Measurements from ENCODE around the gene ASPHD2.

ASPHD2 gene

GRCh38 chr22:26414347-26414746 lies 14.7 kb upstream of the ASPHD2 start:
- Histone ChIP-seq H3K4me2 (ENCODE audit: low read length) (peak overlapping the region; percentile 32), H3K27ac (ENCODE audit: low read length) (no peak overlapping the region), H3K9me3 (ENCODE audit: insufficient read depth, low read length) (no peaks in the 10 kb centered on the region), H3K79me2 (ENCODE audit: low read length) (no peaks in the 10 kb centered on the region), H3K27me3 (ENCODE audit: low read depth, low read length) (peaks cover 51% of the 10 kb centered on the region), H3K4me1 (ENCODE audit: low read length) (peaks cover 17% of the 10 kb centered on the region), H3K9ac (ENCODE audit: low read length) (no peak overlapping the region), H3K4me3 (ENCODE audit: low read length) (no peak overlapping the region), H3K36me3 (replicated peaks; ENCODE audit: low read depth, low read length) (no peaks in the 10 kb centered on the region), H4K20me1 (ENCODE audit: insufficient read depth, low read length) (no peaks in the 10 kb centered on the region), H2AFZ (ENCODE audit: low read depth, low read length) (peak overlapping the region; percentile 51)
- TF ChIP-seq EZH2phosphoT487 (IDR thresholded peaks at IDR 0.05; ENCODE audit: low read depth) (no peak), CTCF (IDR thresholded peaks at IDR 0.05; ENCODE audit: low read depth, low read length) (no peak)

- no peak overlapping the region for H3K4me3 ChIP-seq (ENCODE audit: low read length)
- H3K79me2 ChIP-seq (ENCODE audit: low read length): no peaks in the 10 kb centered on the region
- no peak overlapping the region for H3K27ac ChIP-seq (ENCODE audit: low read length)
- no peaks in the 10 kb centered on the region for H4K20me1 ChIP-seq (ENCODE audit: insufficient read depth, low read length)
- no peak for TF ChIP-seq CTCF (IDR thresholded peaks at IDR 0.05; ENCODE audit: low read depth, low read length)
- no peak for TF ChIP-seq EZH2phosphoT487 (IDR thresholded peaks at IDR 0.05; ENCODE audit: low read depth)
- no peak overlapping the region for H3K9ac ChIP-seq (ENCODE audit: low read length)
- no peaks in the 10 kb centered on the region for H3K9me3 ChIP-seq (ENCODE audit: insufficient read depth, low read length)
- H3K36me3 ChIP-seq (replicated peaks; ENCODE audit: low read depth, low read length): no peaks in the 10 kb centered on the region
- H3K4me2 ChIP-seq (ENCODE audit: low read length): no peak overlapping the region
- H3K4me1 ChIP-seq (ENCODE audit: low read length): peaks cover 17% of the 10 kb centered on the region
- peaks cover 50% of the 10 kb centered on the region for H3K27me3 ChIP-seq (ENCODE audit: low read depth, low read length)
- no peak overlapping the region for H2AFZ ChIP-seq (ENCODE audit: low read depth, low read length)
Measured at GRCh38 chr22:26416256-26416655, 12.8 kb upstream of the ASPHD2 start.

- Histone ChIP-seq H3K4me1 (ENCODE audit: low read length) (peaks cover 17% of the 10 kb centered on the region), H4K20me1 (ENCODE audit: insufficient read depth, low read length) (no peaks in the 10 kb centered on the region), H3K4me3 (ENCODE audit: low read length) (no peak overlapping the region), H3K9me3 (ENCODE audit: insufficient read depth, low read length) (no peaks in the 10 kb centered on the region), H3K36me3 (replicated peaks; ENCODE audit: low read depth, low read length) (no peaks in the 10 kb centered on the region), H3K4me2 (ENCODE audit: low read length) (no peak overlapping the region), H3K79me2 (ENCODE audit: low read length) (no peaks in the 10 kb centered on the region), H3K27ac (ENCODE audit: low read length) (no peak overlapping the region), H3K9ac (ENCODE audit: low read length) (no peak overlapping the region), H3K27me3 (ENCODE audit: low read depth, low read length) (peaks cover 46% of the 10 kb centered on the region), H2AFZ (ENCODE audit: low read depth, low read length) (no peak overlapping the region)
- no peak for TF ChIP-seq CTCF (IDR thresholded peaks at IDR 0.05; ENCODE audit: low read depth, low read length)
- no peak for TF ChIP-seq EZH2phosphoT487 (IDR thresholded peaks at IDR 0.05; ENCODE audit: low read depth)
Measured at GRCh38 chr22:26416670-26417276, 12.3 kb upstream of the ASPHD2 start.

- Histone ChIP-seq H3K4me1 (ENCODE audit: low read length) (peaks cover 17% of the 10 kb centered on the region), H3K79me2 (ENCODE audit: low read length) (no peaks in the 10 kb centered on the region), H2AFZ (ENCODE audit: low read depth, low read length) (no peak overlapping the region), H3K36me3 (replicated peaks; ENCODE audit: low read depth, low read length) (no peaks in the 10 kb centered on the region), H4K20me1 (ENCODE audit: insufficient read depth, low read length) (no peaks in the 10 kb centered on the region), H3K9ac (ENCODE audit: low read length) (no peak overlapping the region), H3K27ac (ENCODE audit: low read length) (no peak overlapping the region), H3K4me2 (ENCODE audit: low read length) (no peak overlapping the region), H3K9me3 (ENCODE audit: insufficient read depth, low read length) (no peaks in the 10 kb centered on the region), H3K27me3 (ENCODE audit: low read depth, low read length) (peaks cover 39% of the 10 kb centered on the region), H3K4me3 (ENCODE audit: low read length) (no peak overlapping the region)
- TF ChIP-seq CTCF (IDR thresholded peaks at IDR 0.05; ENCODE audit: low read depth, low read length) (no peak), EZH2phosphoT487 (IDR thresholded peaks at IDR 0.05; ENCODE audit: low read depth) (no peak)
Measured at GRCh38 chr22:26417406-26417805, 11.7 kb upstream of the ASPHD2 start.

All from OCI-LY3 (cell line).